HG03103 (cell line): ENCODE results near the gene ZDHHC9.

Experiments used
- ATAC-seq: cut with Tn5 transposase; IDR thresholded peaks from one replicate; pipeline ENCODE4 v1.9.1; 2021; ENCODE audit warnings: low read depth; ENCODE audit not compliant: unreplicated experiment

Gene ZDHHC9

DNA sequence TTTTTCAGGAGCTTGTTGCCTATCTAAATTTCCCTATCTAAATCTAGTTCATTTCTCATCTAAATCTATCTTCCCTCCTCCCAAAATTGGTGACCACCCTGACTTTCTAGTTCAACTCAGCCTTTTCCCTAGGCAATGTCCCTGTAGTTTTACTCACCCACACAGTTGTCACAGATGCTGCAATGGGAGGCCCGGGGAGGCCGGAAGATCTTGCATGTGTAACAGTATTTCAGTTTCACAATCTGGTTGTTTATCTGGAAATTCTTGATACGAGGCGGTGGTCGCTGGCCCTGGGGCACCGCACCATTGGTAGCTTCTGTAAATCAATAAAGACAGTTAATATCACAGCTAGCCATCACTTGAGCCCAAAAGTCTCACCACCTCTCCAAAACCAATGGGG lies 20.2 kb downstream of the ZDHHC9 start:
- no peak for ATAC-seq

DNA sequence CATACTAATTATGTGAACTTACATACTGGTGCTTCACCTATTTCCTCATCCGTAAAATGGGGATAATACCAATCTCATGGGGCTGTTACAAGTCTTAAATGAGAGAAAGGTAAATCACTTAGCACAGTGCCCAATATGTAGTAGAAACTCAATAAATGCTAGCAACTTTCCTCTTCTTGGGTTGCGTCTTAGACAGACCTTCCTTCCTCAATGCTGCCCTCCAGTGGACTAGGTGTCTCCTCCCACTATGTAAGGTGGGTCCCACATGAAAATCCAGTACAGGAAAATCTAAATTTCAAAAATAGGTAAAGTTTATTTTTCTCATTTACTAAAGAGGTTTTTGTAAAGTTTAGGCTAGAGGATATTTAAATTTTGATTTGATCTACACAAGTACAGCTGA lies 20.6 kb downstream of the ZDHHC9 start:
- ATAC-seq: no peak

DNA sequence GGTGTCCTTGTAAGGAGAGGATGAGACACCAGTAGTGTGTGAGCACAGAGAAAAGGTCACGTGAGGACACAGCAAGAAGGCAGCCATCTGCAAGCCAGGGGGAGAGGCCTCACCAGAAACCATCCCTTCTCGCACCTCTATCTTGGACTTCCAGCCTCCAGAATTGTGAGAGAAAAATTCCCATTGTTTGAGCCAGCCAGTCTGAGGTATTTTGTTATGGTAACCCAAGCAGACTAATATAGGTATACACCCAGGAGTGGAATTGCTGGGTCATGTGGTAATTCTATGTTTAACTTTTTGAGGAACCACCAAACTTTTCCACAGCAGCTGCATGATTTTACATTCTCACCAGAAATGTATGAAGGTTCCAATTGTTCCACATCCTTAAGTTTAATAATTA lies 25.6 kb downstream of the ZDHHC9 start:
- no peak for ATAC-seq

DNA sequence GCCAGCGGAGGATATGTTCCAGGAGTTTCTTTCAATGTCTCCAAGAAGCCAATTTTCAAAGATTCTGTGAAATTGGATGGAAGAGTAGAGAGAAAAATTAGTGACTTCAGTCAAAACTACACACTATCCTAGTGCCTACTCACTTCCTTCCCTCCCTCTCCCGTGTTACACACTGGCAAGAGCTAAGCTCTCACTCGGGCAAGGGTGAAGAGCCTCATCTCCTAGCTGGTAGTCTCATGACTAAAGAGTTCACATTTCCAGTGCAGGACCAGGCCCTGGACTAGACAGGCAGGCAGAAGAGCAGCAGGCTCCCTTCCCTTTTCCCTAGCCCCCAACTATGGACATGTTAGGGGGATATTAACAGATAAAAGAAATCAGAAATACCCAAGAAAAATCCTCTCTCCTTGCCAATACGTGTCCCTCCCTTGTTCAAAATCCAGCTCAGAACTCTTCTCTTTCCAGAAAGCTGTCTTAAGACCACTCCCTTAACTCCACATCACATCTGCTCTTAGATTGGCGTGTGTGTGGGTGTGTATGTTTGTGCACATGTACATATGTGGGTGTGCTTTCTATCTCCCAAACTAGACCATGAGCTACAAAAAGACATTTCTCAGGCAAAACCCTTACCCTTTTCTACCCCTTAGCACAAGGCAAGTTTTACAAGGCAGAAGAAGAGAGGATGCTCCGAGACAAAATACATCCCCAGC lies 29.9 kb downstream of the ZDHHC9 start:
- no peak for ATAC-seq

DNA sequence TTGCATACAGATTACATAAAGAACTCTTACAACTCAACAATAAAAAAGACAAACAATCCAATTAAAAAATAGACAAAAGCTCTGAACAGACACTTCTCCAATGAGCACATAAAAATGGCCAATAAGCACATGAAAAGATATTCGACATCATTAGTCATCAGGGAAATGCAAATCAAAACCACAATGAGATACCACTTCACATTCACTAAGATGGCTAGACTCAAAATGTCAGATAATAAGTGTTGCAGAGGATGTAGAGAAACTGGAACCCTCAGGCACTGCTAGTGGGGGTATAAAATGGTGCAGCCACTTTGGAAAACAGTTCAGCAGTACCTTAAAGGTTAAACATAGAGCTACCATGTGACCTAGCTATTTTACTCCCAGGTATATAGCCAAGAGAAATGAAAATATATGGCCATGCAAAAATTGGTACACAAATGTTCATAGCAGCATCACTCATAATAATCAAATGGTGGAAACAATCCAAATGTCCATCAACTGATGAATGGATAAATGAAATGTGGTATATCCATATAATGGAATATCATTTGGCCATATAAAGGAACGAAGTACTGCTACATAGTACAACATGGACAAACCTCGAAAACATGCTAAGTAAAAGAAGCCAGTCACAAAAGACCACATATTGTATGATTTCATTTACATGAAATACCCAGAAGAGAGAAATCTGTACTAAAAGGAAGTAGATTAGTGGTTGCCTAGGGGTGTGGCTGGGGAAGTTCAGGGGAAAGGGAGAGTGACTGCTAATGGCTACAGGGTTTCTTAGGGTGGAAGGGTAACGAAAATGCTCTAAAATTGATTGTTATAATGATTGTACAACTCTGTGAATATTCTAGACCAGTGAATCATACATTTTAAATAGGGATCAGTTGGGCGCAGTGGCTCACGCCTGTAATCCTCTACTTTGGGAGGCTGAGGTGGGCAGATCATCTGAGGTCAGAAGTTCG lies 34.6 kb downstream of the ZDHHC9 start:
- ATAC-seq: no peak

DNA sequence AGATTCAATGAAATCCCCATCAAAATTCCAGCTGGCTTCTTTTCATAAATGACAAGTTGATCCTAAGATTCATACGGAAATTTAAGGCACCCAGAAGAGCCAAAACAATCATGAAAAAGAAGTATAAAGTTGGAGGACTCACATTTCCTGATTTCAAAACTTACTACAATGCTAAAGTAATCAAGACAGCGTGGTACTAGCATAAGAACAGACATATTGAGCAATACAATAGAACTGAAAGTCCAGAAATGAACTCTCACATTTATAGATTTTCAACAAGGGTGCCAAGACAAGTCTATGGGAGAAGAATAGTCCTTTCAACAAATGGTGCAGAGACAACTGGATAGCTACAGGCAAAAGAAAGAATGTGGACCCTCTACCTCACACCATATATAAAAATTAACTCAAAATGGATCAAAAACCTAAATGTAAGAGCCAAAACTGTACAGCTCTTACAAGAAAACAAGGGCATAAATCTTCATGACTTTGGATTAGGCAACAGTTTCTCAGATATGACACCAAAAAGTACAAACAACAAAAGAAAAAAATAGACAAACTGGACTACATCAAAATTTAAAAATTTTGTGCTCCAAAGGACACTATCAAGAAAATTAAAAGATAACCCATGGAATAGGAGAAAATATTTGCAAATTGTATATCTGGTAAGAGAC lies 35.4 kb downstream of the ZDHHC9 start:
- no peak for ATAC-seq

DNA sequence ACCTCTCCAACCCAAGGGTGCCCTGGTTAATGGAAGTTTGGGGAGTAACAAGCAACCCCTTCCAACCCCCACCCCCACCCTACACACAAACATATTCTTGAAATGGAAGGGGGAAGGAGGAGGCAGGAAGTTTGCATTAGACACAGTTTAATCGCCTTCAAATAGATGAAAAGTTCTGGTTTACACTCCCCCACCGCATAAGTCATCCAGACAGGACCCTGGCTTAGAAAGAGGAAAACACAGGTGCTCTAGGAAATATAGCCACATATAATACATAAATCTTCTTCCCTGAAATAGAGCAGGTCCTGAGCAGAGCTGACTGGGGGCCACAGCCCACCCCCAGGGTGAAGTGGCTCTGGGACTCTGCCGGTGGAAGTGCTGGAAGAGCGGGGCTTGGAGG lies 38.9 kb downstream of the ZDHHC9 start:
- no peak for ATAC-seq

DNA sequence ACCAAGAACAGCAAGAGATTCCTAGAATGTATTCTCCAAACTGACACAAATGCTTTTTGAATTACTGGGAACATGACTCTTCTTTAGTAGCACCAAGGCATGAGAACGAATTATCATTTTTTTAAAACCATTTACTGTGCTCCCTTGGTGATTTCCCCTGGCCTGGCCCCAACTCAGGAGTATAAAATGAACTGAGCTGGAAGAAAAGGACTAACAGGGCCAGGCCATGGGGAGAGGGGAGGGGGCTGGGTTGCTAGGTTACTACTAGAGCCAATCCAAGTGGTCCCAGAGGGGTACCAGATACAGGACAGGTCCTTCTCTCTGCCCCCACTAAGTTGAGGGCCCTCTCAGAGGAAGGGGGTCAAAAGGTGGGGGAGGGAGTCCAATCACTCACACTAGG lies 40.8 kb downstream of the ZDHHC9 start:
- no peak for ATAC-seq

DNA sequence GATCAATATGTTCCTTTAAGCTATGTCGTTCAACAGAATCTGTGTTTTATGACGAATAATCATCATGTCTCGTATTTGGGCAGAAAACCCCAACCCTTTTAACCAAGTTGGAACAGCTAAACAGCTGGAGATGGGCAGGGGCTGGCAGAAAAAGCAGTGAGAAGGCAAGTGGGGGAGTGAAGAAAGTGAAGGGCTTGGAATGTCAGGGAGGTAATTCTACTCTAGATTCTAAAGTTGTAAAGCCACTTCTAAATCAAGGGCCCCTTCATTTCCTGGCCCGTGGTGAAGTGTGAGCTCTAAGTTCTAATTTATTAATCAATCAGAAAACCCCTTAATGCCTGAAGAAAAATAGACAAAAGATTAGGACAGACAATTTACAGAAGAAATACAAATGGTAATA lies 43.5 kb downstream of the ZDHHC9 start:
- no peak for ATAC-seq

DNA sequence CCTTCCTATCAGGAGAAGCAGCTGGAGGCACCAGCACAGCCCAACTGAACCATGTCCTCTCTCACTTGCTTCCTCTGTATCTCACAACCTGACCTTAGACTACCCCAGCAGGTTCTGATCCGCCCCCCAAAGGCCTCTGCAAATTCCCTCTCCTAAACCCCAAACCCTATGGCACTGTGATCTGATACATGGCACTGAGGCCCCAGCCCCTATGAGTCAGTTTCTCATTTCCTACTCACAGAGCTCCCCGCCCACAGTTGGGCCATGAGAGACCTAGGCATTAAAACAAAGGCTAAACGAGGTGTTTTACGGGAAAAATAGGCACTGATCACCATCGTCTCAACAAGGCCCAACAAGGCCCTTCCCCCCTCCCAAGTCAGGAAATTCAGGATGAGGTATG lies 44.8 kb downstream of the ZDHHC9 start:
- ATAC-seq: no peak

DNA sequence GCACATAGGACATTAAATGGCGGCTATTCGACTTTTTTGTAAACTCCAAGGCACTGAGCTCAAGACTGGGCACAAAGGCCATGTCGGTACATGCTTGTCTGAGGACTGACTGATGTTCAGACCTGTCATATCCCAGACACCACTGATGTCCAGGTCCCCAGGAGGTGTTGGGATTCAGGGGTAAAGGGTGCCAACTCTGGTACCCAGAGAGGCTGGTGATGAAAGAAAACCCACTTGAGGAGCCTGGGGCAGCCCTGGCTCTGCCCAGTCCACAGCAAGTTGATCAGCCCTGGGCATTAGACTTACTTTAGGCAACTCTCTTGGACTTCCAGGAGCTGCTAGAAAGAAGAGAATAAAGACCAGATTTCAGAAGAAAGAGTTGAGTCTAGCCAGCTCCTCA lies 45.2 kb downstream of the ZDHHC9 start:
- no peak for ATAC-seq

DNA sequence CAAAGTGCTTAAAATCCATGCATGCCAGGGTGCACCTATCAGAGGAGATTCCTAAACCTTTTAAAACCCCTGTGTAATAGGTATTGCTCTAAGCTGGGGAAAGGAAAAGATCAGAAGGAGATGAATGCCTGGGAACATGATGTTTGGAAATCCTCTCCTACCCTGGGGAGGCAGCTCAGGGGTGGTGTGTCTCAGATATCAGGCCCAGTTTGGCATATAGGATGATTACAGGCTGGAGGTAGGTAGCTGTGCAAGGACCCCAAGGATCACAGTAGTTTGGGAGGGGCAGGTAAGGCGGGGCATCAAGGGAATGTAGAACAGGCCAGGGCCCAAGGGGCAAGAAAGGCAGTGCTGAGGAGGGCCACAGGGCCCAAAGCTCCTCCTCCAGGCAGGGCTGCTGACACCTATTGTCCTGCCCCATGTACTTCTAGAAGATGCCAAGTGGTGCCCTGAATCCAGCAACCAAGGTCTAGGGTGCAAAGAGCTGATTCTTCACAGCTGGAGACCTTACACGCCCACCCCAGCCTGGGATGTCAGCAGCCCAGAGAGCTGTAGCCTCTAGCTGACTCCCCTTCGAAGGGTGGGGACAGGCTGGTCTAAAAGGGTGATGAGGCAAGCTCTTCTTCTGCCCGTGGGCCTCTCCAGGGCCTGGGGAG lies 46.3 kb downstream of the ZDHHC9 start:
- ATAC-seq: no peak

DNA sequence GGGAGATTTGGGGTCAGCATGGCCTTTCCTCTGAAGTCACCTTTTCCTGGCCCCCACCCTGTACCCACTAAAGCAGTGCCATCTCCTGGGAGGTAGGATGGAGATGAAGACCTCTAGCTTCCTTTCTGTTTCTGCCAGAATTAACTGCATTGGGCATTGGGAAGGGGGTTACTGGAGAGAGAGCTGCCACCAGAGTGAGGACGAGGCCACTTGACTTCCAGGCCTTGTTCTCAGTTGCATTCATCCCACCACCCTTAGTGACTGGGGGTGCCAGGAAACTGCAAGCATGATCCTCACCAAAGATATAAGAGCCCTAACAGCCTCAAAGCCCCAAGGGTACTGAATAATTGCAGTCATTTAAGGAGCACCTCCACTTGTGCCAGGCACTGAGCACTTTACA lies 48.1 kb downstream of the ZDHHC9 start:
- ATAC-seq: no peak

DNA sequence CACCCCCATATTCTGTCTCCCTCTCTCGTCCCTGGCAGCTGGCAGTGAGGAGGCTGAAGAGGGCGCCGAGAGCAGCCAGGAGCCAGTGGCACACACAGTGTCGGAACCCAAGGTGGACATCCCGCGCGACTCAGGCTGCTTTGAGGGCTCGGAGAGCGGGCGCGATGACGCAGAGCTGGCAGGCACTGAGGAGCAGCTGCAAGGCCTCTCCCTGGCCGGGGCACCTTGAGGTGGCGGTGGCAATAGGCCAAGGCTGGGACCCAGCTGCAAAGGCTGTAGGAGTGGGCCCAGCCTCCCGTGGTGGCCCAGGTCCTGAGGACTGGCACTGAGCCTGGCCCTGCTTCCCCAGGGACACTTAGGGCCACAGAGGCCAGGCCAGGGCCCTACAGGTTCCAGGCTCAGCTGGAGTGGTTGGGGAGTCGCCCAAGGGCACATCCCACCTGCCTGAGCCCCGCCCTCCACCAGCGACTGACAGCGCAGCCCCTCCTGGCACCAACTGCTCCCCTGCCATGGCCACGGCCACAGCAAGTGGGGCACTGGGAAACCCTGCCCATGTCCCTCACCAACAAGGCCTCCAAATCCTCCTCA lies 50.0 kb downstream of the ZDHHC9 start:
- ATAC-seq: no peak

DNA sequence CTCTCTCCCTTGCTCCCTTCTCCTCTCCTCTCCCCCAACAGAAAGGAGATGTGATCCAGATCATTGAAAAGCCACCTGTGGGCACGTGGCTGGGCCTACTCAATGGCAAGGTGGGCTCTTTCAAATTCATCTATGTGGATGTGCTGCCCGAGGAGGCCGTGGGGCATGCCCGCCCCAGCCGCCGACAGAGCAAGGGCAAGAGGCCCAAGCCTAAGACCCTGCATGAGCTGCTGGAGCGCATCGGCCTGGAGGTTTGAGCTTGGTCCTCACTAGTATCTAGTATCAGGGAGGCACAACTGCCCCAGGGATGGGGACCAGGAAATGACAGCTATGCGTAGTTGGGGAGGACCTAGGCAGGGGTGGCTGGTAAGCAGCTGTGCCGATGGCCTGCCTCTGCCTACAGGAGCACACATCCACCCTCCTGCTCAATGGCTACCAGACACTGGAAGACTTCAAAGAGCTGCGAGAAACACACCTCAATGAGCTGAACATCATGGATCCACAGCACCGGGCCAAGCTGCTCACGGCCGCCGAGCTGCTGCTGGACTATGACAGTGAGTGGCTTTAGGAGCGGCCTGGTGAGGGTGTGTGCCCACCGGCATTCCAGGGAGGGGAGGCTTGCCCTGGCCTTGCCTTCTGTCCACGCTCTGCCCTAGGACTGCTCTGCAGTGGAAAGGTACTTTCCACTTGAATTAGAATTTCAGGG lies 50.9 kb downstream of the ZDHHC9 start:
- ATAC-seq: no peak

DNA sequence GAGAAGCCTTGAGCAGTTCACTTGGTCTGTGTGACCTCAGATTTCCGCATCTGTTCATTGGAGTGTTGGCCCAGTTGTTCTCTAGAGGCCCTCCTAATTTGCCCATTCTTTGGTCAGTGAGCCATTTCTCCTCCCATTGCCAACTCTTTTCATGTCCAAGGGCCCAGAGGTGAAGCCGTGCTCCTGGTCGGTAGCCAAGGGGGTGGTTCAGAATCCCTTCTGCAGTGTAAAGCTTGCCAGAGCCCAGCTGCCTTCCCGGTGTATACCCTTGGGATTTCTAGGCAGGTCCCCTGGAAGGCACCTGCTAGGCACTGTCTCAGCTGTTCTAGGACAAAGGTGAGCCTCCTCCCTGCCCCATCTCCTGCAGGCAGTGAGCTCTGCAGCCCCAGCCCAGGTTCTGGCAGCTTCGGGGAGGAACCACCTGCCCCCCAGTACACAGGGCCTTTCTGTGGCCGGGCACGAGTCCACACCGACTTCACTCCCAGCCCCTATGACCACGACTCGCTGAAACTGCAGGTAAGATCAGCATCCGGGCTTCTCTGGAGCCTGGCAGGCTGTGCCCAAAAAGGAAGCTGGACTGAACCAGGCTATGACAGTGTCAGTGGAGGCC lies 51.6 kb downstream of the ZDHHC9 start:
- ATAC-seq: no peak

DNA sequence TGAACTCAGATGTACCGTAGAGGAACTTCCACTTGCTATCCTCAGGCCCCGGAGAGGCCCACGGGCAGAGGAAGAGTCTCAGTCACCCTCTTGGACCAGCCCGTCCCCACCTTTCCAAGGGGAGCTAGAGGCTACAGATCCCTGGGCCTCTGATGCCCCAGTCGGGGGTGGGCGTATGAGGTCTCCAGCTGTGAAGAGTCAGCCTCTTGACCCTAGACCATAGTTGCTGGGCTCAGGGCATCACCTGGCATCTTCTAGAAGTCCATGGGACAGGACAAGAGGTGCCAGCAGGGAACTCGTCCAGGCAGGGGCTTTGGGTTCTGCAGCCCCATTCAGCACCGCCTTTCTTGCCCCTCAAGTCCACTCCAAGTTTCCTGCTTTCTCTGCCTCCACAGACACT lies 52.4 kb downstream of the ZDHHC9 start:
- ATAC-seq: no peak

DNA sequence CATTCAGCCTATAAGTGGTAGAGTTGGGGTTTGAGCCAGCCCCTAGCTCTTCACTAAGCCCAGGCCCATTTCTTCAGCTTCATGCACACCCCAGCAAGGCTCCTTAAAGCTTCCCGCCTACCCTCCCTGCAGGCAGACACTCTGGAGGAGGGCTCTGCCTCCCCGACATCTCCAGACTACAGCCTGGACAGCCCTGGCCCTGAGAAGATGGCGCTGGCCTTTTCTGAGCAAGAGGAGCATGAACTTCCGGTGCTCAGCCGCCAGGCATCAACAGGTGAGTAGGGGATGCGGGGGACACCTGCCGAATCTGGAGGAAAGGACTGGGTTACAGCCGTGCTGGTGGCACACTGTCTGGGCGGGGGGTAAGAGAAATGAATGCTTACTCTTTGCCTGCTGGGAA lies 52.9 kb downstream of the ZDHHC9 start:
- ATAC-seq: no peak

DNA sequence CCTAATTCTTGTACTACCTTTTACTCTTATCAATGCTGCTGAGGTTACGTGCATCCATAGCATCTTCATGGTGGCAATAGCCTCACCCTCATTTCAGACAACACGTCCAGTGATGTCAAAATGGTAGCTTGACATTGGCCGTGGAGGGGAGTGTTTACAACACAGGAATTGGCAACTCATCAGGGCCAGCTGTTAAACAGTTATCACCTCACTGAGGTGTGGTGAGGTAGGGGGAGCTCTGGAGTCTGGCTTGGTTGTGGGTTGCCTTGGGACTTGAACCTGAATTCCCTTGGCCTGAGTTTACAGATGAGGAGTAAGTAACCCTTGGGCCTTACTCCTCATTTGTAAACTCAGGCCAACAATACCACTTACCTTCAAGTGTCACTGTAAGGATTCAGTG lies 53.5 kb downstream of the ZDHHC9 start:
- ATAC-seq: no peak

DNA sequence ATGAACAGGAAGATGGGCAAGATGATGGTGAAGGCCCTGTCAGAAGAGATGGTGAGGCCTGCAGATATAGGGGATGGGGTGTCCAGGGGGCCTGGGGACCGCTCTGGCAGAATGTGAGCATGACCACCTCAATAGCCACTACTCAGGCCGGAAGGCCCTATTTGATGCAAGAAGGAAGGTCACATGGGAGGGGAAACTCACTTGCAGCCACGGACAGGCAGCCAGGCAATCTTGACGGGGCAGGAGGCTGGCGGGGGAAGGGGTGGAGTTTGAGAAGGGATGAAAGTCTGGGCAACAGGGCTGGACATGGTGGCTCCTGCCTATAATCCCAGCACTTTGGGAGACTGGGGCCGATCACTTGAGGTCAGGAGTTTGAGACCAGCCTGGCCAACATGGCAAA lies 55.2 kb downstream of the ZDHHC9 start:
- no peak for ATAC-seq
